SK-N-SH treated with all-trans-retinoic acid at 6 μM for 48 hours (cell line): ENCODE measurements around the gene DRC7.

ENCODE experiments used
- ARNTL ChIP-seq: fragments of 450-650 bp; formaldehyde crosslinking; IDR thresholded peaks from 2 replicates; pipeline ENCODE4 v1.5.0; 2020; ENCODE audit warnings: low read depth, mild to moderate bottlenecking, moderate library complexity, borderline replicate concordance
- BACH2 ChIP-seq: fragments of 250-450 bp; sonication (Bioruptor Pico); IDR thresholded peaks from 2 replicates; pipeline ENCODE4 v1.9.0; 2021; ENCODE audit warnings: mild to moderate bottlenecking, borderline replicate concordance
- CREB5 ChIP-seq: fragments of 250-450 bp; sonication (Bioruptor Pico); IDR thresholded peaks from 2 replicates; pipeline ENCODE4 v1.5.1; 2020; ENCODE audit warnings: low read depth, mild to moderate bottlenecking, moderate library complexity
- CSRNP3 ChIP-seq: fragments of 250-450 bp; sonication (Bioruptor Pico); IDR thresholded peaks from 2 replicates; pipeline ENCODE4 v1.5.1; 2021; ENCODE audit warnings: mild to moderate bottlenecking, moderate library complexity
- GLIS3 ChIP-seq: fragments of 250-450 bp; sonication (Bioruptor Pico); IDR thresholded peaks from 2 replicates; pipeline ENCODE4 v1.5.0; 2020; ENCODE audit warnings: mild to moderate bottlenecking, moderate library complexity
- ISL1 ChIP-seq: fragments of 250-450 bp; sonication (Bioruptor Pico); IDR thresholded peaks from 2 replicates; pipeline ENCODE4 v2.1.2; 2022; ENCODE audit warnings: mild to moderate bottlenecking, moderate library complexity
- PATZ1 ChIP-seq: fragments of 250-450 bp; sonication (Bioruptor Pico); IDR thresholded peaks from 2 replicates; pipeline ENCODE4 v1.8.0; 2020; ENCODE audit warnings: mild to moderate bottlenecking, moderate library complexity, borderline replicate concordance
- TSHZ2 ChIP-seq: fragments of 250-450 bp; sonication (Bioruptor Pico); IDR thresholded peaks from 2 replicates; pipeline ENCODE4 v1.5.0; 2020; ENCODE audit warnings: mild to moderate bottlenecking, moderate library complexity
- ZFP3 ChIP-seq: fragments of 250-450 bp; sonication (Bioruptor Pico); IDR thresholded peaks from 2 replicates; pipeline ENCODE4 v1.5.0; 2020; ENCODE audit warnings: mild to moderate bottlenecking, moderate library complexity
- ZFP30 ChIP-seq: fragments of 450-650 bp; formaldehyde crosslinking; IDR thresholded peaks from 2 replicates; pipeline ENCODE4 v1.5.0; 2022; ENCODE audit warnings: mild to moderate bottlenecking, moderate library complexity
- ZNF565 ChIP-seq: fragments of 450-650 bp; formaldehyde crosslinking; conservative IDR thresholded peaks from 2 replicates; pipeline ENCODE4 v1.5.0; 2020; ENCODE audit warnings: low read depth, mild to moderate bottlenecking, moderate library complexity
- ZNF70 ChIP-seq: fragments of 450-650 bp; formaldehyde crosslinking; IDR thresholded peaks from 2 replicates; pipeline ENCODE4 v1.5.0; 2020; ENCODE audit warnings: mild to moderate bottlenecking, moderate library complexity

- TF ChIP-seq CSRNP3 (CRISPR knock-in tag), result no peak
- no peak for TF ChIP-seq ISL1 (CRISPR knock-in tag)
- no peak for TF ChIP-seq ZFP30
- TF ChIP-seq CREB5 (CRISPR knock-in tag), result no peak
- TF ChIP-seq GLIS3 (CRISPR knock-in tag), result no peak
- TF ChIP-seq BACH2 (CRISPR knock-in tag), result no peak
- TF ChIP-seq ARNTL, result no peak
- TF ChIP-seq PATZ1 (CRISPR knock-in tag), result no peak
- no peak for TF ChIP-seq ZNF565 (CRISPR knock-in tag)
- TF ChIP-seq ZNF70 (CRISPR knock-in tag), result no peak
- no peak for TF ChIP-seq ZFP3 (CRISPR knock-in tag)
- TF ChIP-seq TSHZ2 (CRISPR knock-in tag), result no peak
These were observed 67.4 kb downstream of the DRC7 start for GRCh38 chr16:57761957-57762356.
